ENCODE data around the gene HCRTR2. TPM values are rescaled to one million over a fixed set of nuclear protein-coding genes. Genes with fewer than 3 reads are reported as not detected.
"Not testable (repeated sequence)": the region's sequence is repeated elsewhere in the genome, so short reads cannot be mapped to it uniquely, and the experiment has no call there.

The HCRTR2 gene
- total RNA-seq, 1 experiment from 2014 or later = not detected

DNA sequence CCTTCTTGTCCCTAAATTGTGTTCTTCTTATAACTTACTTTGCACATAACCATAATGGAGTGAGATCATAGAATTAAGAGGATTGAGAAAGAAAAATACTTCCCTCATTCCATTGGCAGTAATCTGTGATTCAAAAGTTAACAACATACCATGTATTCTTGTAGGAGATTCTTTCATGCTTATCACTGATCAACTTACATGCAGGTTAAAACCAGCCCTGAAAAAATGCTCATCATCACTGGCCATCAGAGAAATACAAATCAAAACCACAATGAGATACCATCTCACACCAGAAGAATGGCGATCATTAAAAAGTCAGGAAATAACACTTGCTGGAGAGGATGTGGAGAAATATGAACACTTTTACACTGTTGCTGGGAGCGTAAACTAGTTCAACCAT lies 116.4 kb downstream of the HCRTR2 start:
- no peaks in the 10 kb centered on the region for H3K9me3 ChIP-seq (ENCODE audit: control insufficient read depth, insufficient read depth, low read depth, low read length)
- no peak for DNase-seq (ENCODE audit: low read depth, low spot score)
- no peaks in the 10 kb centered on the region for H3K27me3 ChIP-seq (ENCODE audit: control insufficient read depth, insufficient read depth, low read length)
- ChIA-PET POLR2A (no interaction called here), CTCF (no interaction called here)
- intact Hi-C loops (cut with micrococcal nuclease; ENCODE audit: unreplicated experiment) = no loop called here
- H3K27ac ChIP-seq (ENCODE audit: low read length) = no peak overlapping the region
- ATAC-seq = no peak
- BruUV-seq (replicated peaks) = no TSS peak
- in situ Hi-C loops (cut with HindIII; ENCODE audit: low pct_unique_long_range_greater_than_20kb, low sequenced_read_pairs) = no loop called here
- H3K4me3 ChIP-seq (ENCODE audit: low read depth in 2 of 2, low read length in 2 of 2) = no peak overlapping the region
- TF ChIP-seq, protein P1, sequence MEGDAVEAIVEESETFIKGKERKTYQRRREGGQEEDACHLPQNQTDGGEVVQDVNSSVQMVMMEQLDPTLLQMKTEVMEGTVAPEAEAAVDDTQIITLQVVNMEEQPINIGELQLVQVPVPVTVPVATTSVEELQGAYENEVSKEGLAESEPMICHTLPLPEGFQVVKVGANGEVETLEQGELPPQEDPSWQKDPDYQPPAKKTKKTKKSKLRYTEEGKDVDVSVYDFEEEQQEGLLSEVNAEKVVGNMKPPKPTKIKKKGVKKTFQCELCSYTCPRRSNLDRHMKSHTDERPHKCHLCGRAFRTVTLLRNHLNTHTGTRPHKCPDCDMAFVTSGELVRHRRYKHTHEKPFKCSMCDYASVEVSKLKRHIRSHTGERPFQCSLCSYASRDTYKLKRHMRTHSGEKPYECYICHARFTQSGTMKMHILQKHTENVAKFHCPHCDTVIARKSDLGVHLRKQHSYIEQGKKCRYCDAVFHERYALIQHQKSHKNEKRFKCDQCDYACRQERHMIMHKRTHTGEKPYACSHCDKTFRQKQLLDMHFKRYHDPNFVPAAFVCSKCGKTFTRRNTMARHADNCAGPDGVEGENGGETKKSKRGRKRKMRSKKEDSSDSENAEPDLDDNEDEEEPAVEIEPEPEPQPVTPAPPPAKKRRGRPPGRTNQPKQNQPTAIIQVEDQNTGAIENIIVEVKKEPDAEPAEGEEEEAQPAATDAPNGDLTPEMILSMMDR (IDR thresholded peaks at IDR 0.05) = no peak
- no peak for TF ChIP-seq SIN3A (IDR thresholded peaks at IDR 0.05; ENCODE audit: borderline replicate concordance, insufficient read depth, low read depth, low read length)
- TF ChIP-seq, protein P2, sequence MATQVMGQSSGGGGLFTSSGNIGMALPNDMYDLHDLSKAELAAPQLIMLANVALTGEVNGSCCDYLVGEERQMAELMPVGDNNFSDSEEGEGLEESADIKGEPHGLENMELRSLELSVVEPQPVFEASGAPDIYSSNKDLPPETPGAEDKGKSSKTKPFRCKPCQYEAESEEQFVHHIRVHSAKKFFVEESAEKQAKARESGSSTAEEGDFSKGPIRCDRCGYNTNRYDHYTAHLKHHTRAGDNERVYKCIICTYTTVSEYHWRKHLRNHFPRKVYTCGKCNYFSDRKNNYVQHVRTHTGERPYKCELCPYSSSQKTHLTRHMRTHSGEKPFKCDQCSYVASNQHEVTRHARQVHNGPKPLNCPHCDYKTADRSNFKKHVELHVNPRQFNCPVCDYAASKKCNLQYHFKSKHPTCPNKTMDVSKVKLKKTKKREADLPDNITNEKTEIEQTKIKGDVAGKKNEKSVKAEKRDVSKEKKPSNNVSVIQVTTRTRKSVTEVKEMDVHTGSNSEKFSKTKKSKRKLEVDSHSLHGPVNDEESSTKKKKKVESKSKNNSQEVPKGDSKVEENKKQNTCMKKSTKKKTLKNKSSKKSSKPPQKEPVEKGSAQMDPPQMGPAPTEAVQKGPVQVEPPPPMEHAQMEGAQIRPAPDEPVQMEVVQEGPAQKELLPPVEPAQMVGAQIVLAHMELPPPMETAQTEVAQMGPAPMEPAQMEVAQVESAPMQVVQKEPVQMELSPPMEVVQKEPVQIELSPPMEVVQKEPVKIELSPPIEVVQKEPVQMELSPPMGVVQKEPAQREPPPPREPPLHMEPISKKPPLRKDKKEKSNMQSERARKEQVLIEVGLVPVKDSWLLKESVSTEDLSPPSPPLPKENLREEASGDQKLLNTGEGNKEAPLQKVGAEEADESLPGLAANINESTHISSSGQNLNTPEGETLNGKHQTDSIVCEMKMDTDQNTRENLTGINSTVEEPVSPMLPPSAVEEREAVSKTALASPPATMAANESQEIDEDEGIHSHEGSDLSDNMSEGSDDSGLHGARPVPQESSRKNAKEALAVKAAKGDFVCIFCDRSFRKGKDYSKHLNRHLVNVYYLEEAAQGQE (IDR thresholded peaks at IDR 0.05; ENCODE audit: insufficient read depth in 1 of 2, low read depth in 2 of 2, low read length in 1 of 2) = no peak
- no peak for TF ChIP-seq TCF7L2 (IDR thresholded peaks at IDR 0.05; ENCODE audit: low read depth, low read length)
- no peak for TF ChIP-seq POLR2AphosphoS5 (IDR thresholded peaks at IDR 0.05; ENCODE audit: low read depth, low read length)
- H3K4me1 ChIP-seq (ENCODE audit: control insufficient read depth, insufficient read depth, low read length) = no peaks in the 10 kb centered on the region
- H3K36me3 ChIP-seq (ENCODE audit: control insufficient read depth, insufficient read depth, low read length) = no peaks in the 10 kb centered on the region

DNA sequence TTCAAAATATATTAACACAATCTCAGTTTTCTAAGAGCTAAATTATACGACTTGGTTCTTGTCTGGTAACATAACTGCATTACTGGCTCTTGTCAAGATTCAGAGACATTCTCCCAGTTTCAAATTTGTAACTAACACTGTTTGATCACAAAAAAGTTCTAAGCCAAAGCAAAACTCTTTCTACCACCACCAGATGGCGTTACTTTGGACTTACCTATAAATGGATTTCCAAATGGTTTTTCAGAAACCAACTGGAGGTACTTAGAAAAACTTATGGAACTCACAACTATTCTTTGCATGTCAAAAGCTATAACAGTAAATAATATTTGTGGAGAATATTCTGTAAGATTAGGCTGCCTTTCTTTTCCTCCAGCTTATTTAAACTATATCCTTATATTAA lies 118.8 kb downstream of the HCRTR2 start:
- no peak for DNase-seq (ENCODE audit: low read depth, low spot score)
- no peaks in the 10 kb centered on the region for H3K9me3 ChIP-seq (ENCODE audit: control insufficient read depth, insufficient read depth, low read depth, low read length)

DNA sequence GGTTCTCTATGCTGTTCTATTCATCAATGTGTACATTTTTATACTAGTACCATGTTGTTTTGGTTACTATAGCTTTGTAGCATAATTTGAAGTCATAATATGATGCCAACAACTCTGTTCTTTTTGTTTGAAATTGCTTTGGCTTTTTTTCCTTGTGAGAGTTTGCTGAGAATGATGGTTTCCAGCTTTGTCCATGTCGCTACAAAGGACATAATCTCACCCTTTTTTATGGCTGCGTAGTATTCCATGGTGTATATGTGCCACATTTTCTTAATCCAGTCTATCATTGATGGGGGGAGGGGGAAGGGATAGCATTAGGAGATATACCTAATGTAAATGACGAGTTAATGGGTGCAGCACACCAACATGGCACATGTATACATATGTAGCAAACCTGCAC lies 122.9 kb downstream of the HCRTR2 start:
- POLR2A ChIA-PET; in situ Hi-C loops (cut with HindIII; ENCODE audit: low pct_unique_long_range_greater_than_20kb, low sequenced_read_pairs): not testable (repeated sequence)

More for the DNA sequence above, 118.8 kb downstream of the HCRTR2 start:
- Histone ChIP-seq H3K27ac (ENCODE audit: low read length) (no peak overlapping the region), H3K4me3 (ENCODE audit: low read depth in 2 of 2, low read length in 2 of 2) (no peak overlapping the region), H3K27me3 (ENCODE audit: control insufficient read depth, insufficient read depth, low read length) (no peaks in the 10 kb centered on the region), H3K36me3 (ENCODE audit: control insufficient read depth, insufficient read depth, low read length) (no peaks in the 10 kb centered on the region), H3K4me1 (ENCODE audit: control insufficient read depth, insufficient read depth, low read length) (no peaks in the 10 kb centered on the region)
- POLR2A ChIA-PET = no interaction called here
- TF ChIP-seq SIN3A (IDR thresholded peaks at IDR 0.05; ENCODE audit: borderline replicate concordance, insufficient read depth, low read depth, low read length) = no peak
- TF ChIP-seq, protein P1 (IDR thresholded peaks at IDR 0.05) = peak; percentile 51; the same call in 1 of the 2 replicates
- no peak for TF ChIP-seq POLR2AphosphoS5 (IDR thresholded peaks at IDR 0.05; ENCODE audit: low read depth, low read length)
- CTCF ChIA-PET = interaction anchor here (0.8 kb wide), 1 partner anchor 16 kb away, joined by 3 read pairs; no protein-coding TSS in a partner anchor
- intact Hi-C loops (cut with micrococcal nuclease; ENCODE audit: unreplicated experiment) = no loop called here
- BruUV-seq (replicated peaks) = no TSS peak
- ATAC-seq = no peak
- in situ Hi-C loops (cut with HindIII; ENCODE audit: low pct_unique_long_range_greater_than_20kb, low sequenced_read_pairs) = no loop called here

More for the DNA sequence above, 122.9 kb downstream of the HCRTR2 start:
- H3K9me3 ChIP-seq (ENCODE audit: control insufficient read depth, insufficient read depth, low read depth, low read length); ATAC-seq; H3K4me3 ChIP-seq (ENCODE audit: low read depth in 2 of 2, low read length in 2 of 2); BruUV-seq (replicated peaks); H3K4me1 ChIP-seq (ENCODE audit: control insufficient read depth, insufficient read depth, low read length); CTCF ChIA-PET; H3K27ac ChIP-seq (ENCODE audit: low read length); intact Hi-C loops (cut with micrococcal nuclease; ENCODE audit: unreplicated experiment); DNase-seq (ENCODE audit: low read depth, low spot score); H3K27me3 ChIP-seq (ENCODE audit: control insufficient read depth, insufficient read depth, low read length); H3K36me3 ChIP-seq (ENCODE audit: control insufficient read depth, insufficient read depth, low read length): not testable (repeated sequence)

Measured in Panc1 (cell line).